ENCODE results near the gene TEX12.

TEX12 gene, protein sequence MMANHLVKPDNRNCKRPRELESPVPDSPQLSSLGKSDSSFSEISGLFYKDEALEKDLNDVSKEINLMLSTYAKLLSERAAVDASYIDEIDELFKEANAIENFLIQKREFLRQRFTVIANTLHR

DNA sequence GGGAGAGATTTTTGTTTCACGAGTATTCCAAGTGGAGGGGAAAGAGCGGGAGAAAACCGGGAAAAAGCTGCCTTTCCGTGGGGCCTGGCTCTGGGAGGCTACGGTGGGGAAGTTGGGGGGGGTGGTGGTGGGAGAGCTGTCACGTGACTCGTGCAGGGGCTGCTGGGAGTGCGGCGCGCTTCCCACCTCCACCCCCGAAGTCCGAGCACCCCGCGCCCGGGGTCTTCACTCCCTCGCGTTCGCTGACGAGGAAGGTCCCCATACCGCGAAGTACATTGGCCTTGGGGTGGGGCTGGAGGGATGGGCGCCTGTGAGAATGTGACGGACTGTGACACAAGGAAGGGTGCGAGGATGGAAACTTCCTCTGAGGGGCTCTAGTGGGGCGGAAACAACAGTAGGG, at the start of gene TEX12:
TSS of gene TEX12 (plus strand) at position 228 of the 400 bp plus-strand sequence. CDS start 1,897 bp downstream, outside the sequence.
- Histone ChIP-seq H4K20me1 (ENCODE audit: insufficient read depth, low read length) (no peaks in the 10 kb centered on the region), H2AFZ (ENCODE audit: low read depth, low read length) (no peak within 1 kb of the TSS), H3K36me3 (replicated peaks; ENCODE audit: low read depth, low read length) (no peaks in the 10 kb centered on the region), H3K4me3 (ENCODE audit: low read length) (no peak within 1 kb of the TSS), H3K79me2 (ENCODE audit: low read length) (no peaks in the 10 kb centered on the region), H3K4me2 (ENCODE audit: low read length) (no peak within 1 kb of the TSS), H3K9me3 (ENCODE audit: insufficient read depth, low read length) (no peaks in the 10 kb centered on the region), H3K9ac (ENCODE audit: low read length) (no peak within 1 kb of the TSS), H3K4me1 (ENCODE audit: low read length) (peaks cover 10% of the 10 kb centered on the region), H3K27me3 (ENCODE audit: low read depth, low read length) (peaks cover 21% of the 10 kb centered on the region; the same call in 1 of the 2 replicates), H3K27ac (ENCODE audit: low read length) (no peak within 1 kb of the TSS)
- TF ChIP-seq EZH2phosphoT487 (IDR thresholded peaks at IDR 0.05; ENCODE audit: low read depth): no peak

DNA sequence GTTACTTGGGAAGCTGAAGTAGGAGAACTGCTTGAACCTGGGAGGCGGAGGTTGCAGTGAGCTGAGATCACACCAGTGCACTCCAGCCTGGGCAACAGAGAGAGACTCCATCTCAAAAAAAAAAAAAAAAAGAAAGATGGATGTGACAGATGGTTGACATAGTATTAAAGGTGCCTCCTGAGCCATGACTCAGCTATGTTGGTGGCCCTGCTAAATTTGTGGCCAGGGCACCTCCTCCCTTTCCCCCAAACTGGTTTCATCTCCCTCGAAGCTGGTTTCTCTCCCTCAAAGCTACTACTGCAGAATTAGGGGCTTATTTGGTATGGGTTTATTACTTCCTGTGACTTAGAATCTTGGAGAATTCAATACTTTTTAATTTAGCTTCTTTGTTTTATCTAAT, 49.0 kb upstream of the TEX12 start:
- H3K27ac ChIP-seq (ENCODE audit: low read length): no peak overlapping the region
- peaks cover 18% of the 10 kb centered on the region for H3K4me1 ChIP-seq (ENCODE audit: low read length)
- no peak overlapping the region for H3K9ac ChIP-seq (ENCODE audit: low read length)
- no peak for TF ChIP-seq EZH2phosphoT487 (IDR thresholded peaks at IDR 0.05; ENCODE audit: low read depth)
- TF ChIP-seq, protein P1, sequence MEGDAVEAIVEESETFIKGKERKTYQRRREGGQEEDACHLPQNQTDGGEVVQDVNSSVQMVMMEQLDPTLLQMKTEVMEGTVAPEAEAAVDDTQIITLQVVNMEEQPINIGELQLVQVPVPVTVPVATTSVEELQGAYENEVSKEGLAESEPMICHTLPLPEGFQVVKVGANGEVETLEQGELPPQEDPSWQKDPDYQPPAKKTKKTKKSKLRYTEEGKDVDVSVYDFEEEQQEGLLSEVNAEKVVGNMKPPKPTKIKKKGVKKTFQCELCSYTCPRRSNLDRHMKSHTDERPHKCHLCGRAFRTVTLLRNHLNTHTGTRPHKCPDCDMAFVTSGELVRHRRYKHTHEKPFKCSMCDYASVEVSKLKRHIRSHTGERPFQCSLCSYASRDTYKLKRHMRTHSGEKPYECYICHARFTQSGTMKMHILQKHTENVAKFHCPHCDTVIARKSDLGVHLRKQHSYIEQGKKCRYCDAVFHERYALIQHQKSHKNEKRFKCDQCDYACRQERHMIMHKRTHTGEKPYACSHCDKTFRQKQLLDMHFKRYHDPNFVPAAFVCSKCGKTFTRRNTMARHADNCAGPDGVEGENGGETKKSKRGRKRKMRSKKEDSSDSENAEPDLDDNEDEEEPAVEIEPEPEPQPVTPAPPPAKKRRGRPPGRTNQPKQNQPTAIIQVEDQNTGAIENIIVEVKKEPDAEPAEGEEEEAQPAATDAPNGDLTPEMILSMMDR (IDR thresholded peaks at IDR 0.05; ENCODE audit: low read depth, low read length): no peak
- no peaks in the 10 kb centered on the region for H3K9me3 ChIP-seq (ENCODE audit: insufficient read depth, low read length)
- no peak overlapping the region for H2AFZ ChIP-seq (ENCODE audit: low read depth, low read length)
- no peak overlapping the region for H3K4me2 ChIP-seq (ENCODE audit: low read length)
- H3K27me3 ChIP-seq (ENCODE audit: low read depth, low read length): no peaks in the 10 kb centered on the region
- no peaks in the 10 kb centered on the region for H3K36me3 ChIP-seq (replicated peaks; ENCODE audit: low read depth, low read length)
- H3K79me2 ChIP-seq (ENCODE audit: low read length): no peaks in the 10 kb centered on the region
- no peak overlapping the region for H3K4me3 ChIP-seq (ENCODE audit: low read length)
- H4K20me1 ChIP-seq (ENCODE audit: insufficient read depth, low read length): no peaks in the 10 kb centered on the region

DNA sequence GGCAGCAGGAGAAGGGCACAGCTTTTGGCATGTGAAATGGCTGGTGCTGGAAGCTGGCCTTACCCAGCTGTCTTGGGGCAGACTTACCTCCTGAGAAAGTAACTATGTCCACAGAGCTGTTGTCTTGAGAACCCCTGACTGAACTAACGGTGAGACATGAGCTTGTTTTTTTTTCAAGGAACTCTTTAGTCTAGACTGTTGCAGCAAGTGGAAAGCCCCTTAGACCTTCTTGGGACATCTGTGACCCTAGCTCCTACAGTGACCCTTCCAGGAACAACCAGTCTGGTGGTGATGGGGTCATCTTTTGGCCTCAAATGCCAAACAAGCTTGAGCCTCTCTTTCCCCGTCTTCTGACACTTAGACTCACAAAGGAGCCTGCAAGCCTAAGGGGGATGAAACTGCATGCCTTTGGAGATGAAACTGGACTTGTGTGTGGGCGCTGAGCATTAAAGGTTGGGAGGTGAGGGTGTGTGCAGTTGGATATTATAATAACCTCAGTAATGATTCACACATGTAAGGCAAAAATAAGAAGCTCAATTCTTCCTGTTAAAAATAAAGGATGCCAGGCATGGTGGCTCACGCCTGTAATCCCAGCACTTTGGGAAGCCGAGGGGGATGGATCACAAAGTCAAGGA, 45.1 kb upstream of the TEX12 start:
- TF ChIP-seq, protein P1 (IDR thresholded peaks at IDR 0.05; ENCODE audit: low read depth, low read length): no peak
- no peak for TF ChIP-seq EZH2phosphoT487 (IDR thresholded peaks at IDR 0.05; ENCODE audit: low read depth)
- Histone ChIP-seq H3K9ac (ENCODE audit: low read length) (no peak overlapping the region), H3K36me3 (replicated peaks; ENCODE audit: low read depth, low read length) (no peaks in the 10 kb centered on the region), H4K20me1 (ENCODE audit: insufficient read depth, low read length) (no peaks in the 10 kb centered on the region), H2AFZ (ENCODE audit: low read depth, low read length) (no peak overlapping the region), H3K4me1 (ENCODE audit: low read length) (peaks cover 17% of the 10 kb centered on the region), H3K27ac (ENCODE audit: low read length) (no peak overlapping the region), H3K4me3 (ENCODE audit: low read length) (no peak overlapping the region), H3K79me2 (ENCODE audit: low read length) (no peaks in the 10 kb centered on the region), H3K9me3 (ENCODE audit: insufficient read depth, low read length) (no peaks in the 10 kb centered on the region), H3K4me2 (ENCODE audit: low read length) (no peak overlapping the region), H3K27me3 (ENCODE audit: low read depth, low read length) (no peaks in the 10 kb centered on the region)

DNA sequence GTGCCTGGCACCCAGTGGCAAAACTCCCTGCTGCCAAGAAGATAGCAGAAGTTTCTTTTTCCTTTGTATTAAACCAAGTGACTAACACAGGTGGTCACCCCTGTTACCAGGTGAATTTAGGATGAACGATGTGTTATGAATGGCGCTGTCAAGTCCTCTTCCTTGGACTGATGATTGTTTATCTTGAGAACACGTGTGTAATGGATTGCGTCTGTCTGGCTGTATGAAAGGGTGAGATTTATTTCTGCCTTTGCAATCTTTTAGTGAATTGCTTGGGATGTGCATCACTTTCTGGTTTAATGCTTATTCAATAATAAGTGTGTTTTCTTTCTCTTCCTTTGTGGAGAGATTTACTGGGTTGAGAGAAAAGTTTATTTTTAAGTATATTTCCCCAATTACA, 44.0 kb upstream of the TEX12 start:
- Histone ChIP-seq H3K4me3 (ENCODE audit: low read length) (no peak overlapping the region), H3K27ac (ENCODE audit: low read length) (no peak overlapping the region), H2AFZ (ENCODE audit: low read depth, low read length) (no peak overlapping the region), H3K9ac (ENCODE audit: low read length) (no peak overlapping the region), H3K79me2 (ENCODE audit: low read length) (no peaks in the 10 kb centered on the region), H4K20me1 (ENCODE audit: insufficient read depth, low read length) (no peaks in the 10 kb centered on the region), H3K4me2 (ENCODE audit: low read length) (no peak overlapping the region), H3K4me1 (ENCODE audit: low read length) (peaks cover 17% of the 10 kb centered on the region), H3K9me3 (ENCODE audit: insufficient read depth, low read length) (no peaks in the 10 kb centered on the region), H3K27me3 (ENCODE audit: low read depth, low read length) (no peaks in the 10 kb centered on the region), H3K36me3 (replicated peaks; ENCODE audit: low read depth, low read length) (no peaks in the 10 kb centered on the region)
- TF ChIP-seq, protein P1 (IDR thresholded peaks at IDR 0.05; ENCODE audit: low read depth, low read length): no peak
- TF ChIP-seq EZH2phosphoT487 (IDR thresholded peaks at IDR 0.05; ENCODE audit: low read depth): no peak
